HepG2 (cell line): ENCODE measurements around the gene PDGFA. TPM values are rescaled to one million over a fixed set of nuclear protein-coding genes. Genes with fewer than 3 reads are reported as not detected.
A peak's percentile ranks its signal among the peaks of the same experiment; 100 is the strongest.

Source experiments
- ATAC-seq: fragments of 200-7000 bp; cut with Tn5 transposase; 3 replicates; pipeline ENCODE4 v1.9.1; 2020; ENCODE audit warnings: mild to moderate bottlenecking, moderate library complexity
- BruUV-seq: library from RNA; stranded (reverse); fragments of 400-500 nt; replicated peaks from 2 replicates; lab custom pipeline; 2021; lab: Mats Ljungman, UMichigan
- CTCF ChIA-PET: fragments of 300-600 bp; formaldehyde crosslinking; extraction: SDS; loops from one replicate; lab custom pipeline; 2021; ENCODE audit warnings: low total read pairs, inconsistent platforms, low intra/inter-chr PET ratio; lab: Yijun Ruan, JAX
- POLR2A ChIA-PET: fragments of 350-600 bp; sonication (Branson Sonifier 250); formaldehyde crosslinking; loops from one replicate; lab custom pipeline; 2020; ENCODE audit warnings: antibody characterized with exemption, inconsistent platforms; lab: Yijun Ruan, JAX
- DNase-seq: peaks from one replicate; pipeline ENCODE4 v3.0.0-alpha.2; 2015; ENCODE audit warnings: low spot score
- FAIRE-seq: peaks from 3 replicates; lab custom pipeline; 2011; peaks lifted over from hg19 to GRCh38; lab: Jason Lieb, UNC
- H2AFZ ChIP-seq: one replicate; pipeline ENCODE4 v1.6.1; 2011; ENCODE audit warnings: low read length, inconsistent platforms
- H3K27ac ChIP-seq: fragments of 300-600 bp; 3 replicates; pipeline ENCODE4 v1.8.0; 2011; ENCODE audit warnings: mixed run types, mild to moderate bottlenecking, mixed read lengths, low read length, inconsistent platforms; ENCODE audit not compliant: insufficient read depth; ENCODE audit errors: extremely low read length
- H3K27me3 ChIP-seq, 2 experiments: fragments of 200-600 bp in 1 of 2; 2 replicates in 1 of 2; 3 replicates in 1 of 2; pipeline versions ENCODE4 v1.6.0 to v1.8.0; 2011; ENCODE audit warnings: low read length in 2 of 2, mild to moderate bottlenecking in 2 of 2, moderate library complexity in 2 of 2, inconsistent platforms in 1 of 2; ENCODE audit not compliant: insufficient read depth in 2 of 2, control insufficient read depth in 1 of 2
- H3K36me3 ChIP-seq, 2 experiments: fragments of 200-600 bp in 1 of 2; replicated peaks in 1 of 2; 2 replicates in 1 of 2; 3 replicates in 1 of 2; pipeline versions ENCODE4 v1.5.1 to v1.8.0; 2011; ENCODE audit warnings: low read length in 2 of 2, inconsistent platforms in 1 of 2; ENCODE audit not compliant: insufficient read depth in 2 of 2, control insufficient read depth in 1 of 2
- H3K4me1 ChIP-seq: 2 replicates; pipeline ENCODE4 v1.5.1; 2012; ENCODE audit warnings: low read length, inconsistent platforms; ENCODE audit not compliant: insufficient read depth
- H3K4me2 ChIP-seq: 2 replicates; pipeline ENCODE4 v1.6.0; 2011; ENCODE audit warnings: low read depth, low read length, inconsistent platforms
- H3K4me3 ChIP-seq, 3 experiments: fragments of 200-600 bp in 1 of 3; sonication (generic), shearing (Covaris generic) in 1 of 3; replicated peaks in 1 of 3; 2 replicates each; pipeline ENCODE4 v1.5.1; 2011 to 2016; ENCODE audit warnings: low read length in 3 of 3, inconsistent platforms in 2 of 3, low read depth in 2 of 3, mild to moderate bottlenecking in 2 of 3, control low read depth in 1 of 3, mixed read lengths in 1 of 3; ENCODE audit not compliant: insufficient read depth in 1 of 3
- H3K79me2 ChIP-seq: one replicate; pipeline ENCODE4 v1.6.1; 2011; ENCODE audit warnings: low read length, inconsistent platforms; ENCODE audit not compliant: insufficient read depth
- H3K9ac ChIP-seq: 2 replicates; pipeline ENCODE4 v1.6.0; 2011; ENCODE audit warnings: mild to moderate bottlenecking, low read depth, low read length, inconsistent platforms; ENCODE audit not compliant: insufficient read depth
- H3K9me3 ChIP-seq: 2 replicates; pipeline ENCODE4 v1.5.1; 2012; ENCODE audit warnings: mild to moderate bottlenecking, low read length
- H4K20me1 ChIP-seq: 2 replicates; pipeline ENCODE4 v1.6.0; 2011; ENCODE audit warnings: inconsistent platforms, mild to moderate bottlenecking, low read length, moderate library complexity; ENCODE audit not compliant: insufficient read depth
- GZF1 ChIP-seq: sonication (generic); formaldehyde crosslinking; IDR thresholded peaks from 2 replicates; pipeline ENCODE4 v1.5.1; 2020; ENCODE audit warnings: mild to moderate bottlenecking, missing genetic modification reagents
- SNAPC4 ChIP-seq: sonication (generic); formaldehyde crosslinking; IDR thresholded peaks from 2 replicates; pipeline ENCODE4 v1.4.0; 2020; ENCODE audit warnings: mild to moderate bottlenecking, missing genetic modification reagents
- THAP7 ChIP-seq: sonication (generic); formaldehyde crosslinking; IDR thresholded peaks from 2 replicates; pipeline ENCODE4 v1.8.1; 2023; ENCODE audit warnings: mild to moderate bottlenecking, missing genetic modification reagents
- ZNF124 ChIP-seq: sonication (generic); formaldehyde crosslinking; IDR thresholded peaks from 2 replicates; pipeline ENCODE4 v1.4.0; 2020; ENCODE audit warnings: missing genetic modification reagents
- ZNF709 ChIP-seq: sonication (generic); formaldehyde crosslinking; IDR thresholded peaks from 2 replicates; pipeline ENCODE4 v1.5.0; 2020; ENCODE audit warnings: mild to moderate bottlenecking, missing genetic modification reagents
- ZNF713 ChIP-seq: sonication (generic); formaldehyde crosslinking; IDR thresholded peaks from 2 replicates; pipeline ENCODE4 v1.4.0; 2020; ENCODE audit warnings: mild to moderate bottlenecking, missing genetic modification reagents
- WGBS: methylation state at CpG from one replicate; pipeline ENCODE4 v1.1.6; 2017; ENCODE audit warnings: low lambda C conversion rate; 5-methylcytosine and 5-hydroxymethylcytosine counted together
- in situ Hi-C: cut with HindIII; loops from 2 replicates; pipeline ENCODE4 v1.10.0; 2017; ENCODE audit warnings: low pct_unique_long_range_greater_than_20kb; ENCODE audit not compliant: extremely low pct_ligation_motif_present
- intact Hi-C: fragments of 100-400 bp; cut with micrococcal nuclease; formaldehyde crosslinking; loops from one replicate; pipeline ENCODE4 v1.10.0; 2022; ENCODE audit not compliant: unreplicated experiment
- polyA plus RNA-seq, 8 experiments: library from polyadenylated mRNA; depleted of rRNA in 3 of 8; stranded (reverse) in 7 of 8; unstranded in 1 of 8; fragments of >200 nt; fragmentation: Illumina TruSeq in 4 of 8; extraction: Trizol in 4 of 8; gene quantifications; 2 replicates each; pipeline versions ENCODE4 v1.2.1 to v1.2.3, GENCODE V29; 2011 to 2016; ENCODE audit warnings: low read depth in 4 of 8, missing spikeins in 1 of 8, mixed read lengths in 1 of 8; ENCODE audit not compliant: insufficient read depth in 1 of 8
- total RNA-seq, 5 experiments: library from RNA; depleted of rRNA; stranded (reverse); fragments of >200 nt; fragmentation: Illumina TruSeq; extraction: Trizol; gene quantifications; 2 replicates each; pipeline ENCODE4 v1.2.3, GENCODE V29; 2016; ENCODE audit warnings: low read depth in 1 of 5
- TF ChIP-seq, protein P1 (sequence below): sonication (generic); formaldehyde crosslinking; conservative IDR thresholded peaks from 2 replicates; pipeline ENCODE4 v1.4.0; 2020; ENCODE audit warnings: missing genetic modification reagents
- TF ChIP-seq, protein P2 (sequence below): sonication (generic); formaldehyde crosslinking; IDR thresholded peaks from 2 replicates; pipeline ENCODE4 v1.4.0; 2020; ENCODE audit warnings: mild to moderate bottlenecking, missing genetic modification reagents, borderline replicate concordance
- TF ChIP-seq, protein P3 (sequence below), 2 experiments: sonication (generic) in 1 of 2; formaldehyde crosslinking in 1 of 2; IDR thresholded peaks; 2 replicates each; pipeline versions ENCODE4 v1.4.0 to v1.6.1; 2018 to 2020; ENCODE audit warnings: missing genetic modification reagents in 2 of 2, borderline replicate concordance in 1 of 2, low read depth in 1 of 2, mild to moderate bottlenecking in 1 of 2, missing biosample characterization in 1 of 2

The PDGFA gene
- total and polyA plus RNA-seq, 2 of the 13 experiments (the other 11 are each of a cell fraction or from before 2014, with no cell fraction given), result 1.5 to 3.4 TPM

- TF ChIP-seq GZF1 (no peak), THAP7 (CRISPR knock-in tag) (no peak), SNAPC4 (CRISPR knock-in tag) (no peak), ZNF709 (CRISPR knock-in tag) (no peak)
Measured at GRCh38 chr7:540997-541396, 21.4 kb upstream of the PDGFA start (continued).

DNA sequence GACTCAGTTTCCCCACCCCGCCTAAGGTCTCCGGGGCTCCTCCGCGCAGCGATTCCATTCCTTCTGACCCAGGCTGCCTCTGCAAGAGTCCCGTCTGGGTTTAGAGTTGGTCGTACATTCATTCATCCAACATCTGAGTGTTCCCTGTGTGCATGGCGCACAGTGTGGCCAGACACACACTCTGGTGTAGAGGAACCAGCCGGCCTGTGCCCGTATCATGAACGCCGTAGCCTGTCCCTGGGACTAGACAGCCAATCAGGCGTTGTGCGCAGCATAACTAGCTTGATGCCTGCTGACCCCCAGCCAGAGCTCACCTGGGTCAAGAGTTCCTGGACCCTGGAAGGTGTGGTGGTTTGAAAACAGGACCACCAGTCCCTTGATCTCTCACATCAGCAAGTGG is 20.9 kb upstream of the PDGFA start:
- FAIRE-seq (no peak), ATAC-seq (no peak), DNase-seq (no peak)
- ChIA-PET CTCF (no interaction called here), POLR2A (interaction anchor here (0.6 to 3.5 kb wide), 2 partner anchors 37 to 106 kb away, joined by 3 to 17 read pairs; no protein-coding TSS in a partner anchor)
- in situ Hi-C loops (no loop called here), intact Hi-C loops (no loop called here)
- H3K4me3 ChIP-seq, result no peak overlapping the region
- H4K20me1 ChIP-seq, result no peaks in the 10 kb centered on the region
- 96% methylated on average over 14 of the region's 14 CpGs for WGBS
- no peak overlapping the region for H3K9ac ChIP-seq
- no peak overlapping the region for H2AFZ ChIP-seq
- no peaks in the 10 kb centered on the region; a peak in 1 of 5 replicates for H3K27me3 ChIP-seq
- no peaks in the 10 kb centered on the region for H3K36me3 ChIP-seq
- peak overlapping the region; percentile 32 for H3K27ac ChIP-seq
- TF ChIP-seq, protein P1, sequence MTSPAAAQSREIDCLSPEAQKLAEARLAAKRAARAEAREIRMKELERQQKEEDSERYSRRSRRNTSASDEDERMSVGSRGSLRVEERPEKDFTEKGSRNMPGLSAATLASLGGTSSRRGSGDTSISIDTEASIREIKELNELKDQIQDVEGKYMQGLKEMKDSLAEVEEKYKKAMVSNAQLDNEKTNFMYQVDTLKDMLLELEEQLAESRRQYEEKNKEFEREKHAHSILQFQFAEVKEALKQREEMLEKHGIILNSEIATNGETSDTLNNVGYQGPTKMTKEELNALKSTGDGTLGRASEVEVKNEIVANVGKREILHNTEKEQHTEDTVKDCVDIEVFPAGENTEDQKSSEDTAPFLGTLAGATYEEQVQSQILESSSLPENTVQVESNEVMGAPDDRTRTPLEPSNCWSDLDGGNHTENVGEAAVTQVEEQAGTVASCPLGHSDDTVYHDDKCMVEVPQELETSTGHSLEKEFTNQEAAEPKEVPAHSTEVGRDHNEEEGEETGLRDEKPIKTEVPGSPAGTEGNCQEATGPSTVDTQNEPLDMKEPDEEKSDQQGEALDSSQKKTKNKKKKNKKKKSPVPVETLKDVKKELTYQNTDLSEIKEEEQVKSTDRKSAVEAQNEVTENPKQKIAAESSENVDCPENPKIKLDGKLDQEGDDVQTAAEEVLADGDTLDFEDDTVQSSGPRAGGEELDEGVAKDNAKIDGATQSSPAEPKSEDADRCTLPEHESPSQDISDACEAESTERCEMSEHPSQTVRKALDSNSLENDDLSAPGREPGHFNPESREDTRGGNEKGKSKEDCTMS, result no peak
- TF ChIP-seq, protein P2, sequence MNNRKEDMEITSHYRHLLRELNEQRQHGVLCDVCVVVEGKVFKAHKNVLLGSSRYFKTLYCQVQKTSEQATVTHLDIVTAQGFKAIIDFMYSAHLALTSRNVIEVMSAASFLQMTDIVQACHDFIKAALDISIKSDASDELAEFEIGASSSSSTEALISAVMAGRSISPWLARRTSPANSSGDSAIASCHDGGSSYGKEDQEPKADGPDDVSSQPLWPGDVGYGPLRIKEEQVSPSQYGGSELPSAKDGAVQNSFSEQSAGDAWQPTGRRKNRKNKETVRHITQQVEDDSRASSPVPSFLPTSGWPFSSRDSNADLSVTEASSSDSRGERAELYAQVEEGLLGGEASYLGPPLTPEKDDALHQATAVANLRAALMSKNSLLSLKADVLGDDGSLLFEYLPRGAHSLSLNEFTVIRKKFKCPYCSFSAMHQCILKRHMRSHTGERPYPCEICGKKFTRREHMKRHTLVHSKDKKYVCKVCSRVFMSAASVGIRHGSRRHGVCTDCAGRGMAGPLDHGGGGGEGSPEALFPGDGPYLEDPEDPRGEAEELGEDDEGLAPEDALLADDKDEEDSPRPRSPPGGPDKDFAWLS, result no peak
- TF ChIP-seq, protein P3, sequence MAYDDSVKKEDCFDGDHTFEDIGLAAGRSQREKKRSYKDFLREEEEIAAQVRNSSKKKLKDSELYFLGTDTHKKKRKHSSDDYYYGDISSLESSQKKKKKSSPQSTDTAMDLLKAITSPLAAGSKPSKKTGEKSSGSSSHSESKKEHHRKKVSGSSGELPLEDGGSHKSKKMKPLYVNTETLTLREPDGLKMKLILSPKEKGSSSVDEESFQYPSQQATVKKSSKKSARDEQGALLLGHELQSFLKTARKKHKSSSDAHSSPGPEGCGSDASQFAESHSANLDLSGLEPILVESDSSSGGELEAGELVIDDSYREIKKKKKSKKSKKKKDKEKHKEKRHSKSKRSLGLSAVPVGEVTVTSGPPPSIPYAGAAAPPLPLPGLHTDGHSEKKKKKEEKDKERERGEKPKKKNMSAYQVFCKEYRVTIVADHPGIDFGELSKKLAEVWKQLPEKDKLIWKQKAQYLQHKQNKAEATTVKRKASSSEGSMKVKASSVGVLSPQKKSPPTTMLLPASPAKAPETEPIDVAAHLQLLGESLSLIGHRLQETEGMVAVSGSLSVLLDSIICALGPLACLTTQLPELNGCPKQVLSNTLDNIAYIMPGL (CRISPR knock-in tag; IDR thresholded peaks at IDR 0.05; ENCODE audit: borderline replicate concordance in 1 of 2, low read depth in 1 of 2), result no peak
- TF ChIP-seq ZNF124 (CRISPR knock-in tag) (no peak), ZNF713 (CRISPR knock-in tag) (no peak)
- no TSS peak for BruUV-seq
- H3K4me2 ChIP-seq, result no peak overlapping the region
- H3K4me1 ChIP-seq, result peaks cover 57% of the 10 kb centered on the region
- H3K9me3 ChIP-seq, result no peaks in the 10 kb centered on the region
- H3K79me2 ChIP-seq, result no peaks in the 10 kb centered on the region
